ENCODE results near the gene OR2T8.
"Not testable (repeated sequence)": the region's sequence is repeated elsewhere in the genome, so short reads cannot be mapped to it uniquely, and the experiment has no call there.

Gene OR2T8

GRCh38 chr1:247919952-247920351 lies at the start of gene OR2T8:
Gene OR2T8 (plus strand): TSS chr1:247920252. CDS start chr1:247921018, 766 bp downstream.
- in situ Hi-C loops (cut with MboI; ENCODE audit: low sequenced_read_pairs) = no loop called here

GRCh38 chr1:247883346-247883745 lies 36.7 kb upstream of the OR2T8 start:
- in situ Hi-C loops (cut with MboI; ENCODE audit: low sequenced_read_pairs) = no loop called here

- in situ Hi-C loops (cut with MboI; ENCODE audit: low sequenced_read_pairs) = no loop called here
Measured at GRCh38 chr1:247884797-247885413, 35.1 kb upstream of the OR2T8 start.

GRCh38 chr1:247895163-247895637 lies 24.9 kb upstream of the OR2T8 start, which contains the start of gene OR2W3:
Gene OR2W3 (plus strand): TSS chr1:247895587. CDS start chr1:247895587, 0 bp downstream.
- in situ Hi-C loops (cut with MboI; ENCODE audit: low sequenced_read_pairs) = no loop called here

GRCh38 chr1:247895976-247896375 lies 24.1 kb upstream of the OR2T8 start:
- in situ Hi-C loops (cut with MboI; ENCODE audit: low sequenced_read_pairs) = no loop called here

GRCh38 chr1:247904122-247904521 lies 15.9 kb upstream of the OR2T8 start:
- in situ Hi-C loops (cut with MboI; ENCODE audit: low sequenced_read_pairs) = no loop called here

GRCh38 chr1:247905181-247905580 lies 14.9 kb upstream of the OR2T8 start:
- in situ Hi-C loops (cut with MboI; ENCODE audit: low sequenced_read_pairs) = no loop called here

GRCh38 chr1:247905910-247906503 lies 14.0 kb upstream of the OR2T8 start:
- in situ Hi-C loops (cut with MboI; ENCODE audit: low sequenced_read_pairs) = no loop called here

GRCh38 chr1:247906504-247907047 lies 13.5 kb upstream of the OR2T8 start:
- in situ Hi-C loops (cut with MboI; ENCODE audit: low sequenced_read_pairs) = no loop called here

- in situ Hi-C loops (cut with MboI; ENCODE audit: low sequenced_read_pairs) = no loop called here
Measured at GRCh38 chr1:247908766-247909165, 11.3 kb upstream of the OR2T8 start.

GRCh38 chr1:247913786-247914185 lies 6.3 kb upstream of the OR2T8 start:
- in situ Hi-C loops (cut with MboI; ENCODE audit: low sequenced_read_pairs) = no loop called here

- in situ Hi-C loops (cut with MboI; ENCODE audit: low sequenced_read_pairs) = no loop called here
Measured at GRCh38 chr1:247914941-247915662, 5.0 kb upstream of the OR2T8 start.

- in situ Hi-C loops (cut with MboI; ENCODE audit: low sequenced_read_pairs) = no loop called here
Measured at GRCh38 chr1:247923941-247924340, 3.9 kb downstream of the OR2T8 start.

- in situ Hi-C loops (cut with MboI; ENCODE audit: low sequenced_read_pairs) = no loop called here
Measured at GRCh38 chr1:247924868-247925267, 4.8 kb downstream of the OR2T8 start, which contains the start of gene OR2AJ1. Gene OR2AJ1 (plus strand): TSS chr1:247924889. CDS start chr1:247933769, 8,880 bp downstream.

GRCh38 chr1:247933989-247934388 lies 13.9 kb downstream of the OR2T8 start:
- in situ Hi-C loops (cut with MboI; ENCODE audit: low sequenced_read_pairs) = no loop called here

GRCh38 chr1:247935781-247936180 lies 15.7 kb downstream of the OR2T8 start:
- in situ Hi-C loops (cut with MboI; ENCODE audit: low sequenced_read_pairs) = no loop called here

GRCh38 chr1:247936415-247936814 lies 16.4 kb downstream of the OR2T8 start:
- in situ Hi-C loops (cut with MboI; ENCODE audit: low sequenced_read_pairs) = no loop called here

GRCh38 chr1:247936965-247937734 lies 17.1 kb downstream of the OR2T8 start:
- in situ Hi-C loops (cut with MboI; ENCODE audit: low sequenced_read_pairs) = not testable (repeated sequence)

GRCh38 chr1:247942624-247943023 lies 22.6 kb downstream of the OR2T8 start:
- in situ Hi-C loops (cut with MboI; ENCODE audit: low sequenced_read_pairs) = no loop called here

GRCh38 chr1:247948558-247948957 lies 28.5 kb downstream of the OR2T8 start, which contains the start of gene OR2L8:
Gene OR2L8 (plus strand): TSS chr1:247948858. CDS start chr1:247948858, 0 bp downstream.
- in situ Hi-C loops (cut with MboI; ENCODE audit: low sequenced_read_pairs) = no loop called here

- in situ Hi-C loops (cut with MboI; ENCODE audit: low sequenced_read_pairs) = no loop called here
Measured at GRCh38 chr1:247953408-247953807, 33.4 kb downstream of the OR2T8 start.
